A673 (cell line): Measurements from ENCODE around the gene ATF6. TPM values are rescaled to one million over a fixed set of nuclear protein-coding genes. Genes with fewer than 3 reads are reported as not detected.

Experiments
- BruUV-seq: library from RNA; stranded (reverse); fragments of 400-500 nt; replicated peaks from 2 replicates; lab custom pipeline; 2021; lab: Mats Ljungman, UMichigan
- CTCF ChIA-PET: fragments of 300-600 bp; sonication (Branson Sonifier 250); formaldehyde crosslinking; loops from one replicate; lab custom pipeline; 2022; ENCODE audit warnings: antibody characterized with exemption; lab: Charles Lee
- POLR2A ChIA-PET: fragments of 300-600 bp; sonication (Branson Sonifier 250); formaldehyde crosslinking; loops from one replicate; lab custom pipeline; 2022; ENCODE audit warnings: antibody characterized with exemption; ENCODE audit not compliant: low non-redundant PET; lab: Charles Lee
- DNase-seq: peaks from one replicate; pipeline ENCODE4 v3.0.0-alpha.2; 2015; ENCODE audit warnings: low spot score
- H3K27ac ChIP-seq: fragments of 200-600 bp; sonication (generic); 2 replicates; pipeline ENCODE4 v1.5.1; 2016; ENCODE audit warnings: mixed run types, low read depth, mild to moderate bottlenecking, mixed read lengths, antibody characterized with exemption, low read length; ENCODE audit not compliant: poor library complexity, severe bottlenecking
- H3K27me3 ChIP-seq: fragments of 200-600 bp; sonication (generic); replicated peaks from 2 replicates; pipeline ENCODE4 v1.6.1; 2017; ENCODE audit warnings: mixed run types, low read depth, mild to moderate bottlenecking, mixed read lengths, antibody characterized with exemption, low read length; ENCODE audit not compliant: insufficient read depth, poor library complexity
- H3K36me3 ChIP-seq: fragments of 200-600 bp; sonication (generic); 2 replicates; pipeline ENCODE4 v1.6.1; 2016; ENCODE audit warnings: mixed run types, mild to moderate bottlenecking, mixed read lengths, antibody characterized with exemption, low read length; ENCODE audit not compliant: insufficient read depth, poor library complexity, severe bottlenecking
- H3K4me1 ChIP-seq: fragments of 200-600 bp; sonication (generic); 2 replicates; pipeline ENCODE4 v1.6.1; 2017; ENCODE audit warnings: mixed run types, mild to moderate bottlenecking, mixed read lengths, antibody characterized with exemption, low read length; ENCODE audit not compliant: insufficient read depth, poor library complexity, severe bottlenecking
- H3K4me3 ChIP-seq: fragments of 200-600 bp; sonication (generic); 2 replicates; pipeline ENCODE4 v1.5.1; 2016; ENCODE audit warnings: low read depth, mixed run types, mild to moderate bottlenecking, mixed read lengths, low read length; ENCODE audit not compliant: poor library complexity, severe bottlenecking
- H3K9me3 ChIP-seq: fragments of 200-600 bp; sonication (generic); 2 replicates; pipeline ENCODE4 v1.6.1; 2016; ENCODE audit warnings: mixed run types, low read depth, mild to moderate bottlenecking, mixed read lengths, antibody characterized with exemption, low read length; ENCODE audit not compliant: poor library complexity, severe bottlenecking
- EZH2 ChIP-seq: fragments of 200-600 bp; sonication (generic); IDR thresholded peaks from 2 replicates; pipeline ENCODE4 v1.6.1; 2017; ENCODE audit warnings: borderline replicate concordance, low read depth, mild to moderate bottlenecking, mixed read lengths, antibody characterized with exemption, low read length; ENCODE audit not compliant: poor library complexity, severe bottlenecking
- intact Hi-C: fragments of 100-400 bp; cut with micrococcal nuclease; formaldehyde crosslinking; loops from one replicate; pipeline ENCODE4 v1.10.0; 2022; ENCODE audit not compliant: unreplicated experiment
- total RNA-seq: library from RNA; stranded (reverse); gene quantifications from 2 replicates; pipeline ENCODE4 v1.2.3, GENCODE V29; 2021
- TF ChIP-seq, protein P1 (sequence below): fragments of 300-800, 200-600 bp; sonication (generic); conservative IDR thresholded peaks from 2 replicates; pipeline ENCODE4 v1.5.1; 2017; ENCODE audit warnings: low read depth, mild to moderate bottlenecking, antibody characterized with exemption, low read length, moderate library complexity, mixed read lengths

ATF6 gene
- total RNA-seq, 1 experiment from 2014 or later, result 21.8 TPM

GRCh38 chr1:161771161-161771560, 5.0 kb downstream of the ATF6 start:
- ChIA-PET POLR2A (interaction anchor here (0.6 kb wide), 1 partner anchor 34 kb away, joined by 3 read pairs; no protein-coding TSS in a partner anchor), CTCF (interaction anchor here (0.6 kb wide), 1 partner anchor 15 kb away, joined by 4 read pairs; no protein-coding TSS in a partner anchor)
- BruUV-seq, result no TSS peak
- Histone ChIP-seq H3K9me3 (no peaks in the 10 kb centered on the region), H3K27me3 (no peaks in the 10 kb centered on the region), H3K4me1 (peaks cover 9% of the 10 kb centered on the region), H3K4me3 (no peak overlapping the region), H3K36me3 (no peaks in the 10 kb centered on the region), H3K27ac (no peak overlapping the region)
- intact Hi-C loops, result no loop called here
- no peak for DNase-seq
- no peak for TF ChIP-seq EZH2
- TF ChIP-seq, protein P1, sequence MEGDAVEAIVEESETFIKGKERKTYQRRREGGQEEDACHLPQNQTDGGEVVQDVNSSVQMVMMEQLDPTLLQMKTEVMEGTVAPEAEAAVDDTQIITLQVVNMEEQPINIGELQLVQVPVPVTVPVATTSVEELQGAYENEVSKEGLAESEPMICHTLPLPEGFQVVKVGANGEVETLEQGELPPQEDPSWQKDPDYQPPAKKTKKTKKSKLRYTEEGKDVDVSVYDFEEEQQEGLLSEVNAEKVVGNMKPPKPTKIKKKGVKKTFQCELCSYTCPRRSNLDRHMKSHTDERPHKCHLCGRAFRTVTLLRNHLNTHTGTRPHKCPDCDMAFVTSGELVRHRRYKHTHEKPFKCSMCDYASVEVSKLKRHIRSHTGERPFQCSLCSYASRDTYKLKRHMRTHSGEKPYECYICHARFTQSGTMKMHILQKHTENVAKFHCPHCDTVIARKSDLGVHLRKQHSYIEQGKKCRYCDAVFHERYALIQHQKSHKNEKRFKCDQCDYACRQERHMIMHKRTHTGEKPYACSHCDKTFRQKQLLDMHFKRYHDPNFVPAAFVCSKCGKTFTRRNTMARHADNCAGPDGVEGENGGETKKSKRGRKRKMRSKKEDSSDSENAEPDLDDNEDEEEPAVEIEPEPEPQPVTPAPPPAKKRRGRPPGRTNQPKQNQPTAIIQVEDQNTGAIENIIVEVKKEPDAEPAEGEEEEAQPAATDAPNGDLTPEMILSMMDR, result no peak

- ChIA-PET POLR2A (no interaction called here), CTCF (interaction anchor here (0.5 kb wide), 1 partner anchor 265 kb away, joined by 4 read pairs; no protein-coding TSS in a partner anchor)
- intact Hi-C loops, result no loop called here
- H3K27ac ChIP-seq, result no peak overlapping the region
- no peaks in the 10 kb centered on the region for H3K36me3 ChIP-seq
- BruUV-seq, result no TSS peak
- DNase-seq, result no peak
- TF ChIP-seq, protein P1, result no peak
- no peak for TF ChIP-seq EZH2
- H3K4me1 ChIP-seq, result peaks cover 6% of the 10 kb centered on the region
- no peaks in the 10 kb centered on the region for H3K27me3 ChIP-seq
- H3K4me3 ChIP-seq, result no peak overlapping the region
- no peaks in the 10 kb centered on the region for H3K9me3 ChIP-seq
These were observed 5.9 kb downstream of the ATF6 start for GRCh38 chr1:161771973-161772372.

DNA sequence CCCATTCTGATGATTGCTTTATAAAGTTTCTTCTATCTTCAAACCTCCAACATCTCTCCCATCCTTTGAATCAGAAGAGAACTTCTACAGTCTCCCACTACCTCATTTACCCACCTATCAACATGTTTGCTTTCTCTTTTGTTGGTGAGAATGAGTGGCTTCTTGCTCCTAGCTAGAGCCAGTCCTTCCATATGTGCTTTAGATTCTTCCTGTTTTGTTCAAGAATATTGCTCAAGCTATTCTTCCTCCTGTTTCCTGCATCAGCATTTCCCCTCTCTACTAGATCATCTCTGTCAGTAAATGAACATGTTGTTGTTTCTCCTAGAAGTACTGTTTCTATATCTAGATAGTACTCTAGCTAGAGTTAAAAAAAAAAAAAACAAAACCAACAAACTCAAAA, 6.3 kb downstream of the ATF6 start:
- intact Hi-C loops, result no loop called here
- Histone ChIP-seq H3K4me1 (peaks cover 2% of the 10 kb centered on the region), H3K36me3 (no peaks in the 10 kb centered on the region), H3K27ac (no peak overlapping the region), H3K9me3 (no peaks in the 10 kb centered on the region), H3K27me3 (no peaks in the 10 kb centered on the region), H3K4me3 (no peak overlapping the region)
- no TSS peak for BruUV-seq
- ChIA-PET POLR2A (no interaction called here), CTCF (interaction anchor here (0.5 to 0.7 kb wide), 2 partner anchors 265 to 266 kb away, joined by 4 to 6 read pairs; no protein-coding TSS in a partner anchor)
- TF ChIP-seq, protein P1, result no peak
- no peak for TF ChIP-seq EZH2
- no peak for DNase-seq
